ENCODE results near the gene ANKZF1. TPM values are rescaled to one million over a fixed set of nuclear protein-coding genes. Genes with fewer than 3 reads are reported as not detected.

ANKZF1 gene
- total and polyA plus RNA-seq, 10 of the 15 experiments (the other 5 are each of a cell fraction or from before 2014, with no cell fraction given): 3.1 to 104 (median 35.0) TPM

DNA sequence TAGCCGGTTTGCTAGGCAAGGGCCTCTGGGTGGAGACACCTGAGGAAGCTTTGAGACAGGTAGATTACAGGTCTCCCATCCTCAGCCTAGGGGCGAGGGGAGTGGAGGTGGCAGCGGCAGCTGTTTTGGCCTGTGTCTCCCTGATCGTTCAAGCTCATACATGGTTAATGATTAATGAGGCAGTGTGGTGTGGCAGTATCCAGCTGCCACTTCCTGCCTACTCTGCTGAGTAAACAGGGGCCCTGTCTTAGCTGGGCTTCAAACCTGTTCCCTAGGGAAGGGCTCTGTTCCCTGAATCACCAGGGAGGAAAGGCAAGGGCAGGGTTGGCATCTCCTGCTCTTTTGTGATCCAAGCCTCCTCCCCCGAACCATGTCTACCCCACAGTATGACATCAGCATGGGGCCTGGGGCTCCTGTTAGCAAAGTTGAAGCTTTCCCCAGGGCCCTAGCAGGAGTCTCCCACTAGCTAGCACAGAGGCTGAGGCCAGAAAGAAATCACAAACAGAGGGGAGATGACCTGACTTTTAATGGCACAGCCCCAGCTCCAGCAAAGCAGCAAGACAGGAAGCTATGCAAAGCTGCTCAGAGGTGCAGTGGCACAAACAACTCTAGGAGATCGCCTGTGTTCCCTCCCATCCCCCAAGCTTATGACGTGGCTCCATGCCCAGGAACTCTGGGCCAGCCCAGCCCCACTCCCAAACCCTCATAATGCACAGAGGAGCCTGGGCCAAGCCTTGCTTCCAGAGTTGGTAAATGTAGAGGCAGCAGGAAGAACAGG, 19.8 kb downstream of the ANKZF1 start (continued):
- peak; percentile 65; the same call in 1 of the 2 replicates for TF ChIP-seq TCF3 (IDR thresholded peaks at IDR 0.05; ENCODE audit: borderline replicate concordance, insufficient read depth, low read depth, low read length)
- TF ChIP-seq RAD51 (IDR thresholded peaks at IDR 0.05): no peak
- peak; percentile 32; the same call in 1 of the 2 replicates for TF ChIP-seq BCL11A (IDR thresholded peaks at IDR 0.05; ENCODE audit: low read depth, low read length)
- TF ChIP-seq FOXK2 (IDR thresholded peaks at IDR 0.05): peak; percentile 76
- TF ChIP-seq, protein P1, sequence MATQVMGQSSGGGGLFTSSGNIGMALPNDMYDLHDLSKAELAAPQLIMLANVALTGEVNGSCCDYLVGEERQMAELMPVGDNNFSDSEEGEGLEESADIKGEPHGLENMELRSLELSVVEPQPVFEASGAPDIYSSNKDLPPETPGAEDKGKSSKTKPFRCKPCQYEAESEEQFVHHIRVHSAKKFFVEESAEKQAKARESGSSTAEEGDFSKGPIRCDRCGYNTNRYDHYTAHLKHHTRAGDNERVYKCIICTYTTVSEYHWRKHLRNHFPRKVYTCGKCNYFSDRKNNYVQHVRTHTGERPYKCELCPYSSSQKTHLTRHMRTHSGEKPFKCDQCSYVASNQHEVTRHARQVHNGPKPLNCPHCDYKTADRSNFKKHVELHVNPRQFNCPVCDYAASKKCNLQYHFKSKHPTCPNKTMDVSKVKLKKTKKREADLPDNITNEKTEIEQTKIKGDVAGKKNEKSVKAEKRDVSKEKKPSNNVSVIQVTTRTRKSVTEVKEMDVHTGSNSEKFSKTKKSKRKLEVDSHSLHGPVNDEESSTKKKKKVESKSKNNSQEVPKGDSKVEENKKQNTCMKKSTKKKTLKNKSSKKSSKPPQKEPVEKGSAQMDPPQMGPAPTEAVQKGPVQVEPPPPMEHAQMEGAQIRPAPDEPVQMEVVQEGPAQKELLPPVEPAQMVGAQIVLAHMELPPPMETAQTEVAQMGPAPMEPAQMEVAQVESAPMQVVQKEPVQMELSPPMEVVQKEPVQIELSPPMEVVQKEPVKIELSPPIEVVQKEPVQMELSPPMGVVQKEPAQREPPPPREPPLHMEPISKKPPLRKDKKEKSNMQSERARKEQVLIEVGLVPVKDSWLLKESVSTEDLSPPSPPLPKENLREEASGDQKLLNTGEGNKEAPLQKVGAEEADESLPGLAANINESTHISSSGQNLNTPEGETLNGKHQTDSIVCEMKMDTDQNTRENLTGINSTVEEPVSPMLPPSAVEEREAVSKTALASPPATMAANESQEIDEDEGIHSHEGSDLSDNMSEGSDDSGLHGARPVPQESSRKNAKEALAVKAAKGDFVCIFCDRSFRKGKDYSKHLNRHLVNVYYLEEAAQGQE (IDR thresholded peaks at IDR 0.05; ENCODE audit: low read depth, low read length): no peak
- TF ChIP-seq, protein P2, sequence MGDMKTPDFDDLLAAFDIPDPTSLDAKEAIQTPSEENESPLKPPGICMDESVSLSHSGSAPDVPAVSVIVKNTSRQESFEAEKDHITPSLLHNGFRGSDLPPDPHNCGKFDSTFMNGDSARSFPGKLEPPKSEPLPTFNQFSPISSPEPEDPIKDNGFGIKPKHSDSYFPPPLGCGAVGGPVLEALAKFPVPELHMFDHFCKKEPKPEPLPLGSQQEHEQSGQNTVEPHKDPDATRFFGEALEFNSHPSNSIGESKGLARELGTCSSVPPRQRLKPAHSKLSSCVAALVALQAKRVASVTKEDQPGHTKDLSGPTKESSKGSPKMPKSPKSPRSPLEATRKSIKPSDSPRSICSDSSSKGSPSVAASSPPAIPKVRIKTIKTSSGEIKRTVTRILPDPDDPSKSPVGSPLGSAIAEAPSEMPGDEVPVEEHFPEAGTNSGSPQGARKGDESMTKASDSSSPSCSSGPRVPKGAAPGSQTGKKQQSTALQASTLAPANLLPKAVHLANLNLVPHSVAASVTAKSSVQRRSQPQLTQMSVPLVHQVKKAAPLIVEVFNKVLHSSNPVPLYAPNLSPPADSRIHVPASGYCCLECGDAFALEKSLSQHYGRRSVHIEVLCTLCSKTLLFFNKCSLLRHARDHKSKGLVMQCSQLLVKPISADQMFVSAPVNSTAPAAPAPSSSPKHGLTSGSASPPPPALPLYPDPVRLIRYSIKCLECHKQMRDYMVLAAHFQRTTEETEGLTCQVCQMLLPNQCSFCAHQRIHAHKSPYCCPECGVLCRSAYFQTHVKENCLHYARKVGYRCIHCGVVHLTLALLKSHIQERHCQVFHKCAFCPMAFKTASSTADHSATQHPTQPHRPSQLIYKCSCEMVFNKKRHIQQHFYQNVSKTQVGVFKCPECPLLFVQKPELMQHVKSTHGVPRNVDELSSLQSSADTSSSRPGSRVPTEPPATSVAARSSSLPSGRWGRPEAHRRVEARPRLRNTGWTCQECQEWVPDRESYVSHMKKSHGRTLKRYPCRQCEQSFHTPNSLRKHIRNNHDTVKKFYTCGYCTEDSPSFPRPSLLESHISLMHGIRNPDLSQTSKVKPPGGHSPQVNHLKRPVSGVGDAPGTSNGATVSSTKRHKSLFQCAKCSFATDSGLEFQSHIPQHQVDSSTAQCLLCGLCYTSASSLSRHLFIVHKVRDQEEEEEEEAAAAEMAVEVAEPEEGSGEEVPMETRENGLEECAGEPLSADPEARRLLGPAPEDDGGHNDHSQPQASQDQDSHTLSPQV (IDR thresholded peaks at IDR 0.05): no peak
- TF ChIP-seq ESRRA (IDR thresholded peaks at IDR 0.05; ENCODE audit: low read length): no peak
- peak; percentile 10; the same call in 1 of the 2 replicates for TF ChIP-seq BACH1 (IDR thresholded peaks at IDR 0.05; ENCODE audit: borderline replicate concordance)
- TF ChIP-seq IKZF2 (IDR thresholded peaks at IDR 0.05): peak; percentile 91 to 94
- TF ChIP-seq DPF2 (IDR thresholded peaks at IDR 0.05): peak; percentile 96
- TF ChIP-seq BMI1 (IDR thresholded peaks at IDR 0.05; ENCODE audit: borderline replicate concordance): no peak
- TF ChIP-seq, protein P3, sequence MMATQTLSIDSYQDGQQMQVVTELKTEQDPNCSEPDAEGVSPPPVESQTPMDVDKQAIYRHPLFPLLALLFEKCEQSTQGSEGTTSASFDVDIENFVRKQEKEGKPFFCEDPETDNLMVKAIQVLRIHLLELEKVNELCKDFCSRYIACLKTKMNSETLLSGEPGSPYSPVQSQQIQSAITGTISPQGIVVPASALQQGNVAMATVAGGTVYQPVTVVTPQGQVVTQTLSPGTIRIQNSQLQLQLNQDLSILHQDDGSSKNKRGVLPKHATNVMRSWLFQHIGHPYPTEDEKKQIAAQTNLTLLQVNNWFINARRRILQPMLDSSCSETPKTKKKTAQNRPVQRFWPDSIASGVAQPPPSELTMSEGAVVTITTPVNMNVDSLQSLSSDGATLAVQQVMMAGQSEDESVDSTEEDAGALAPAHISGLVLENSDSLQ (IDR thresholded peaks at IDR 0.05): peak; percentile 79
- TF ChIP-seq NR2F1 (conservative IDR thresholded peaks at IDR 0.05): peak; percentile 29; the same call in 1 of the 2 replicates
- TF ChIP-seq, protein P4, sequence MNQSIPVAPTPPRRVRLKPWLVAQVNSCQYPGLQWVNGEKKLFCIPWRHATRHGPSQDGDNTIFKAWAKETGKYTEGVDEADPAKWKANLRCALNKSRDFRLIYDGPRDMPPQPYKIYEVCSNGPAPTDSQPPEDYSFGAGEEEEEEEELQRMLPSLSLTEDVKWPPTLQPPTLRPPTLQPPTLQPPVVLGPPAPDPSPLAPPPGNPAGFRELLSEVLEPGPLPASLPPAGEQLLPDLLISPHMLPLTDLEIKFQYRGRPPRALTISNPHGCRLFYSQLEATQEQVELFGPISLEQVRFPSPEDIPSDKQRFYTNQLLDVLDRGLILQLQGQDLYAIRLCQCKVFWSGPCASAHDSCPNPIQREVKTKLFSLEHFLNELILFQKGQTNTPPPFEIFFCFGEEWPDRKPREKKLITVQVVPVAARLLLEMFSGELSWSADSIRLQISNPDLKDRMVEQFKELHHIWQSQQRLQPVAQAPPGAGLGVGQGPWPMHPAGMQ (IDR thresholded peaks at IDR 0.05; ENCODE audit: borderline replicate concordance): no peak
- TF ChIP-seq, protein P5, sequence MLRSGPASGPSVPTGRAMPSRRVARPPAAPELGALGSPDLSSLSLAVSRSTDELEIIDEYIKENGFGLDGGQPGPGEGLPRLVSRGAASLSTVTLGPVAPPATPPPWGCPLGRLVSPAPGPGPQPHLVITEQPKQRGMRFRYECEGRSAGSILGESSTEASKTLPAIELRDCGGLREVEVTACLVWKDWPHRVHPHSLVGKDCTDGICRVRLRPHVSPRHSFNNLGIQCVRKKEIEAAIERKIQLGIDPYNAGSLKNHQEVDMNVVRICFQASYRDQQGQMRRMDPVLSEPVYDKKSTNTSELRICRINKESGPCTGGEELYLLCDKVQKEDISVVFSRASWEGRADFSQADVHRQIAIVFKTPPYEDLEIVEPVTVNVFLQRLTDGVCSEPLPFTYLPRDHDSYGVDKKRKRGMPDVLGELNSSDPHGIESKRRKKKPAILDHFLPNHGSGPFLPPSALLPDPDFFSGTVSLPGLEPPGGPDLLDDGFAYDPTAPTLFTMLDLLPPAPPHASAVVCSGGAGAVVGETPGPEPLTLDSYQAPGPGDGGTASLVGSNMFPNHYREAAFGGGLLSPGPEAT (IDR thresholded peaks at IDR 0.05; ENCODE audit: low read depth): peak; percentile 89
- TF ChIP-seq RUNX3 (IDR thresholded peaks at IDR 0.05; ENCODE audit: low read length): no peak
- no peak for TF ChIP-seq JUND (IDR thresholded peaks at IDR 0.05; ENCODE audit: low read depth, low read length)
- TF ChIP-seq PML (IDR thresholded peaks at IDR 0.05; ENCODE audit: low read length): no peak
- TF ChIP-seq NFIC (IDR thresholded peaks at IDR 0.05; ENCODE audit: low read depth, low read length): no peak
